ENCODE data around the gene MFAP4.

Gene MFAP4

DNA sequence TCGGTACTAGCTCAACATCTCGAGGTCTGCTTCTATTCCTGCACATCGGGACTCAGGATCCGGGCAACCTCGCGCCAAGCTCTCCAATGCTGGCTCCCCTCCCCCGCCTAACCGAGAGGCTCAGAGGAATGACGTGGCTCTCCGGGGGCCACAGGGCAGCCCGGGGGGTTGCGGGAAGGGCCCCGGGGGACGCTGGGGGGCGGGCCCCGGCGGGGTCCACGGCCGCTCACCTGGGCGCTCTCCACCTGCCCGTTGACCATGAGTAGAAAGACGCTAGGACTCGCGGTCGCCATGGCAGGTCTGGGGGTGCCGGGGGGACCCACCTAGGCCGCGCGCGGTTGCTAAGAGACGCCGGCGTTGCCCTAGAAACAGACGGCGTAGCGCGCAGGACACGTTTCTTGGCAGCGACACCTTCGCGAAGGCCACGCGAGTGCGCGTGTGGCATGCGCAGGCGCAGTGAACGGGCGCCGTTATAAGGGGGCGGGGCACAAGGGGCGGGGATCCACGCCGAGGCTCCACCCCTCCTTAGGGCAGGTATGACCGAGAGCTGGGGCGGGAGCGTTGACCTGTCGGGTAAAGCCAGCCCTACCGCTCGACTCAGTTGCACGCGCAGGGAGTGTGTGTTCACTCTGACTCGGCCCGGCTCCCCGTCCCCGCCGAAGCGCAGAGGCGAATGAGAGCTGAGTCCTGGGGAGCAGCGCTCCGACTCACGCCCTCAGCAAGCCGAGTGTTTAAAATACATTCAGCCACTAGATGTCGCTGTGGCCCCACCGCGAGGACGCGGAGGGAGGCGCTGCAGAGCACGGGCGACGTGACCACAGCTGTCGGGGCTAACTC lies 24.5 kb downstream of the MFAP4 start, which contains the start of gene B9D1:
TSS of gene B9D1 (minus strand) at position 447 of the 837 bp plus-strand sequence. CDS start at position 293, 154 bp downstream.
- Histone ChIP-seq H3F3A (ENCODE audit: insufficient read depth, low read length) (no peaks in the 10 kb centered on the region), H4K20me1 (ENCODE audit: insufficient read depth, low read length) (no peaks in the 10 kb centered on the region), H3K4me3 (ENCODE audit: low read length) (peak within 1 kb of the TSS; percentile 97), H3K27me3 (replicated peaks; ENCODE audit: insufficient read depth, low read length) (no peaks in the 10 kb centered on the region; the same call in 1 of the 2 replicates), H3K9me3 (replicated peaks; ENCODE audit: insufficient read depth, low read length) (no peaks in the 10 kb centered on the region), H3K36me3 (replicated peaks; ENCODE audit: insufficient read depth, low read length) (no peaks in the 10 kb centered on the region), H3K4me2 (ENCODE audit: low read depth, low read length) (peak within 1 kb of the TSS; percentile 98), H3K27ac (ENCODE audit: low read length) (peak within 1 kb of the TSS; percentile 39; the same call in 1 of the 2 replicates), H3K4me1 (ENCODE audit: low read length) (peaks cover 8% of the 10 kb centered on the region), H3K9ac (ENCODE audit: low read length) (peak within 1 kb of the TSS; percentile 89), H2AFZ (ENCODE audit: low read length) (peak within 1 kb of the TSS; percentile 100), H3K9me2 (replicated peaks; ENCODE audit: insufficient read depth, low read length) (no peaks in the 10 kb centered on the region), H3K79me2 (ENCODE audit: low read length) (no peaks in the 10 kb centered on the region)
- DNase-seq = peak; percentile 92
- TF ChIP-seq EZH2phosphoT487 (IDR thresholded peaks at IDR 0.05; ENCODE audit: low read length) (no peak), CTCF (IDR thresholded peaks at IDR 0.05; ENCODE audit: low read length) (peak; percentile 97), EZH2 (optimal IDR thresholded peaks at IDR 0.05; ENCODE audit: low read depth, low read length) (no peak)

- Histone ChIP-seq H3F3A (ENCODE audit: insufficient read depth, low read length) (no peaks in the 10 kb centered on the region), H2AFZ (ENCODE audit: low read length) (peak overlapping the region; percentile 100), H3K27me3 (replicated peaks; ENCODE audit: insufficient read depth, low read length) (no peaks in the 10 kb centered on the region; the same call in 1 of the 2 replicates), H3K9ac (ENCODE audit: low read length) (peak overlapping the region; percentile 89), H3K79me2 (ENCODE audit: low read length) (no peaks in the 10 kb centered on the region), H3K4me3 (ENCODE audit: low read length) (peak overlapping the region; percentile 97), H4K20me1 (ENCODE audit: insufficient read depth, low read length) (no peaks in the 10 kb centered on the region), H3K9me2 (replicated peaks; ENCODE audit: insufficient read depth, low read length) (no peaks in the 10 kb centered on the region), H3K27ac (ENCODE audit: low read length) (no peak overlapping the region), H3K9me3 (replicated peaks; ENCODE audit: insufficient read depth, low read length) (no peaks in the 10 kb centered on the region), H3K4me1 (ENCODE audit: low read length) (peaks cover 8% of the 10 kb centered on the region), H3K4me2 (ENCODE audit: low read depth, low read length) (peak overlapping the region; percentile 98), H3K36me3 (replicated peaks; ENCODE audit: insufficient read depth, low read length) (no peaks in the 10 kb centered on the region)
- TF ChIP-seq EZH2phosphoT487 (IDR thresholded peaks at IDR 0.05; ENCODE audit: low read length) (no peak), EZH2 (optimal IDR thresholded peaks at IDR 0.05; ENCODE audit: low read depth, low read length) (no peak), CTCF (IDR thresholded peaks at IDR 0.05; ENCODE audit: low read length) (no peak)
- no peak for DNase-seq
Measured at GRCh38 chr17:19361944-19362276, 25.1 kb downstream of the MFAP4 start.

DNA sequence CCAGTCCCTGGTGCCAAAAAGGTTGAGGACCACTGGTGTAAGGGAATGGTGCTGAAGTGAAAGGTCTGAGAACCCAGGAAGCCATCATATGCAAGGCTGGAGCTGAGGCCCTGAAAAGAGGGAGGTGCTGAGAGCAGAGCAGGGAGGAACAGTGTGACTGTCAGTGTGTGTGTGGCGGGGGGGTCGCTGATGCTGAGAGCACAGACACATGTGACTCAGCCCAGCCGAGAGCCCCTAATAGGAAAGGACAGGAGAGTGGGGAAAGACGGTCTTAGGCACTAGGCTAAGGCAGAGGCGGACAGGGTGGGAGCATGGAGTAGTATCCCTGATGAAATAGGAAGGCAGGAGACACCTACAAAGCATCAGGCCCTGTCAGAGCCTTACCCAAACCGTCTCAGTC lies 25.7 kb downstream of the MFAP4 start:
- H3K9me3 ChIP-seq (replicated peaks; ENCODE audit: insufficient read depth, low read length) = no peaks in the 10 kb centered on the region
- no peak for DNase-seq
- no peaks in the 10 kb centered on the region; the same call in 1 of the 2 replicates for H3K27me3 ChIP-seq (replicated peaks; ENCODE audit: insufficient read depth, low read length)
- H3K79me2 ChIP-seq (ENCODE audit: low read length) = no peaks in the 10 kb centered on the region
- no peaks in the 10 kb centered on the region for H3F3A ChIP-seq (ENCODE audit: insufficient read depth, low read length)
- no peak overlapping the region; the same call in 1 of the 2 replicates for H3K9ac ChIP-seq (ENCODE audit: low read length)
- H4K20me1 ChIP-seq (ENCODE audit: insufficient read depth, low read length) = no peaks in the 10 kb centered on the region
- H3K4me2 ChIP-seq (ENCODE audit: low read depth, low read length) = no peak overlapping the region
- no peak overlapping the region for H3K27ac ChIP-seq (ENCODE audit: low read length)
- peaks cover 8% of the 10 kb centered on the region for H3K4me1 ChIP-seq (ENCODE audit: low read length)
- H2AFZ ChIP-seq (ENCODE audit: low read length) = no peak overlapping the region
- H3K4me3 ChIP-seq (ENCODE audit: low read length) = no peak overlapping the region
- H3K9me2 ChIP-seq (replicated peaks; ENCODE audit: insufficient read depth, low read length) = no peaks in the 10 kb centered on the region
- TF ChIP-seq EZH2 (optimal IDR thresholded peaks at IDR 0.05; ENCODE audit: low read depth, low read length) (no peak), EZH2phosphoT487 (IDR thresholded peaks at IDR 0.05; ENCODE audit: low read length) (no peak), CTCF (IDR thresholded peaks at IDR 0.05; ENCODE audit: low read length) (no peak)
- H3K36me3 ChIP-seq (replicated peaks; ENCODE audit: insufficient read depth, low read length) = no peaks in the 10 kb centered on the region
